Upper lobe of left lung (tissue), 4 donors: Measurements from ENCODE around the gene SLCO3A1.

Experiments
- POLR2A ChIP-seq, 4 donors: fragments of 450-650 bp; IDR thresholded peaks; one replicate each; pipeline ENCODE4 v1.5.1; 2016 to 2017; ENCODE audit warnings: antibody characterized with exemption in 4 of 4, mild to moderate bottlenecking in 2 of 4
- TF ChIP-seq, protein P1 (sequence below), 6 experiments: fragments of 450-650 bp in 4 of 6; fragments of 200-600 bp in 2 of 6; sonication (generic) in 2 of 6; IDR thresholded peaks; one replicate each; pipeline ENCODE4 v1.5.1; 2016 to 2019; ENCODE audit warnings: antibody characterized with exemption in 6 of 6

DNA sequence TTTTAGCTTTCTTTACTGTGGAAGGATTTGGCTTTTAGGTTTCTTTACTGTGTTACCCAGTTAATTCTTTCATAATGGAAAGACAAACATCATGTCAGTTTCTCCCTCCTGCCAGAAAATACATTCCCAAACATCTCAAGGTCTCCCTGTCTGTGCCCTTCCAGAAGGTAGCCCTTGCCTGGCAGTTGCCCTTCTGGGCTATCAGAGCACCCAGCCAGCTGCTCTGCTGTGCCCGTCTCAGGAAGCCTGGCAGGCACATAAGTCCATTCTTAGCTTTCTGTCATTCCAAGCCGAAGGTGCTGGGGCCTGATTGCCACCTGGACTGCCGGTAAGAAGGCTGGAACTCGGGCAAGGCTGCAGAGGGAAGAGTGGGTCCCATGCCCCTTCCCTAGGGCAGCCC, 203.4 kb downstream of the SLCO3A1 start:
- TF ChIP-seq, protein P1, sequence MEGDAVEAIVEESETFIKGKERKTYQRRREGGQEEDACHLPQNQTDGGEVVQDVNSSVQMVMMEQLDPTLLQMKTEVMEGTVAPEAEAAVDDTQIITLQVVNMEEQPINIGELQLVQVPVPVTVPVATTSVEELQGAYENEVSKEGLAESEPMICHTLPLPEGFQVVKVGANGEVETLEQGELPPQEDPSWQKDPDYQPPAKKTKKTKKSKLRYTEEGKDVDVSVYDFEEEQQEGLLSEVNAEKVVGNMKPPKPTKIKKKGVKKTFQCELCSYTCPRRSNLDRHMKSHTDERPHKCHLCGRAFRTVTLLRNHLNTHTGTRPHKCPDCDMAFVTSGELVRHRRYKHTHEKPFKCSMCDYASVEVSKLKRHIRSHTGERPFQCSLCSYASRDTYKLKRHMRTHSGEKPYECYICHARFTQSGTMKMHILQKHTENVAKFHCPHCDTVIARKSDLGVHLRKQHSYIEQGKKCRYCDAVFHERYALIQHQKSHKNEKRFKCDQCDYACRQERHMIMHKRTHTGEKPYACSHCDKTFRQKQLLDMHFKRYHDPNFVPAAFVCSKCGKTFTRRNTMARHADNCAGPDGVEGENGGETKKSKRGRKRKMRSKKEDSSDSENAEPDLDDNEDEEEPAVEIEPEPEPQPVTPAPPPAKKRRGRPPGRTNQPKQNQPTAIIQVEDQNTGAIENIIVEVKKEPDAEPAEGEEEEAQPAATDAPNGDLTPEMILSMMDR (IDR thresholded peaks at IDR 0.05) = no peak
- no peak for TF ChIP-seq POLR2A (IDR thresholded peaks at IDR 0.05)
